Skin of body (tissue), 2 donors: ENCODE measurements around the gene SCN5A. TPM values are rescaled to one million over a fixed set of nuclear protein-coding genes. Genes with fewer than 3 reads are reported as not detected.

Source experiments
- DNase-seq: peaks from one replicate; lab custom pipeline; 2025; lab: John Stamatoyannopoulos, UW
- total RNA-seq: library from RNA; depleted of rRNA; stranded (reverse); fragments of >200 nt; gene quantifications from one replicate; pipeline ENCODE4 v1.2.3, GENCODE V29; 2014

SCN5A gene
- total RNA-seq, 1 donor from 2014 or later, result 0.39 TPM

DNA sequence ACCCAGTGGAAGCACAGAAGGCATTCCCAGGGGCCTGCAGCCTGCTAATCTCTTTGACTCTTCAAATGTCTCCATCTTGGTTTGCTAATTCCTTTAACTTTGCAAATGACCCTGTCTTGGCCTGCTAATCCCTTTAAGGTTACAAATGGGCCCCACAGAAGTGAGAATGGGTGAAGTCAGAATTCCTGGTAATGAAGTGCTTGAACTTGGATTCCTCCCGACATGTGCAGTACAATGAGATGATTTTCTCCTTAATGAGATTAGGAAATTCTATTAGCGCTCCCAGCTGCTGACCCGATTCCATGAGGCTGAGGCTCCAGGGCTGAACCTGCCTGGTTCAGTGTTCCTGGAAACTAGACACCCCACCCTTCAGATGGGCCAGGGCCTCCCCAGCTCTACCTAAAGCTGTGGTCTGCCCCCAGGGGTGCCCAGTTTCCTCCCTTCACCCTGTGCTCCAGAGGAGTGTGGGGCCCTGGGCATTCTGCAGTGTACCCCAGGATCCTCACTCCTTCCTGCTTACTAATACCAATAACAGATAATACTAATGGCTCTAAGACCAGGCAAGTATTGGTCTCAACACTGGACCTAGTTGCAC is 47.4 kb downstream of the SCN5A start:
- DNase-seq, result no peak

DNA sequence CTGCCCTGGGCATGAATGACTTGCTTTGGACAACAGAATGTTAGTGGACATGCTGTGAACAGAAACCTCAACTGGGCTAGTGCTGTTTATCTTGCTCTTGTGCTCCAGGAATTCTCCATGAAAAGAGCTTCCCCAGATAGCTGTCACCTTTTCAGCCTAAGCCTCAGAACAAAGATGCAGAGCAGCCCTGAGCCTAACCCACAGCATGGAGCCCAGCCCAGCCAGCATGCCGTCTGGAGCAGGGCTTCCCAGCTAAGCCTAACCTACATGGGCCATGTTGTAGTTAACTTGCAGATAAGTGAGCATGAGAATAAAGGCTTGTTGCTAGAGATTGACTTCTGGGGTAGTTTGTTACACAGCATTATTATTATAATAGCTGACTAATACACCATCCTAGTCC is 48.9 kb downstream of the SCN5A start:
- DNase-seq, result no peak

DNA sequence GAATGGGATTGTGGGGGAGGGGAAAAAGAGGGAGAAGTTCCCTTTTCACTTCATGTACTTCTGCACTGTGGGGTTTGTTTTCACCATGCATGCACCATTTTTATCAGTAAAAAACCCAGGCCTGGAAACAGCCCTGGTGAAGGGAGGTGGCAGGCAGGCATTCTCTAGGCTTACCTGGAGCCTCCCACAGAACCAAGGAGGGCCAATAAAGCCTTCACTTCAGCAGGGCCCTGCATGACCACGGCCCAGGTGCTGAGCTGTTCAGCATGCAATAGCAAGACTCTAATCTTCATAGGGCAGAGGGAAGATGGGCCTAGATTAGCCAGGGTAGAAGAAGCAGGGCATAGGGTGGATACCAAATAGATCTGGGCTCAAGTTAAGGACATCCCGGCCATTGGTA is 49.6 kb downstream of the SCN5A start:
- no peak for DNase-seq

DNA sequence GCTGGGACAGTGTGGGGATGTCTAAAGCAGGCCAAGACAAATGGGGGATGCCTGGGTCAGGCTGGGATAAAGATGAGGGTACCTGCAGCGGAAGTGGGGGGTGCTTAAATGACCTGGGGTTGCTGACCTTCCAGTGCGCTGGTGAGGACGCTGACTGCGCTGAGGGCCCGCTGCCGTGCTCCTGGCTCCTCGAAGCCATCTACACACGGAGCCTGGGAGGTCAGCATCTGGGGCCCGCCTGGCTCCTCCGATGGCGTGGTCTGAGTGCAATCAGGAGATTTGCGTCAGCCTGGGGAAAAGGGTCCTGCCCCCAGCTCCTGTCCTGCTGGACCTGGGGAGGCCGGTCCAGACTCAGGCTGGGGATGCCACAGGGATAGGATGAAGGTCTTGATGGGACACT is 50.7 kb downstream of the SCN5A start:
- DNase-seq, result no peak

DNA sequence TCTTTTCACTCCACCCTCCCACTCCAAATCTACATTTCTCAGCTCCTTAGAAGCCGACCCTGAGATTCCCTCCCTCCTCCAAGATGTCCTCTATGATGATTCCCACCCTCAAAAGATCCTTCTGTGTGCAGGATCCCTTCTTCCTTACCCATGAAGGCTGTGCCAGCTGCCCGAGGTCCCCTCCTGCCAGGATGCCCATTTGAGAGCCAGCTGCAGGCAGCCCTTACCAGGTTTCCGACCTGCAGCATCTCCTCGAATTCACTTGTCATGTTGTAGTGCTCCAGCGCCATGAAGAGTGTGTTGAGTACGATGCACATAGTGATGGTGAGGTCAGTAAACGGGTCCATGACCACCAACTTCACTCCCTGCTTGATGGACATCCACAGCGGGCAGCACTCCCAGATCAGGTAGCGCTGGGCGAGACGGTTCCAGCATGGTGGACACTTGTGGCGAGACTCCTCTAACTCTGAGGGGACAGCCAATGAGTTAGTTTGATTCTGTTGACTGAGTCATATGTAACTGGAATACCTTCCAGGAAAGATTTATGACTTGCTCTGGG is 51.9 kb downstream of the SCN5A start:
- no peak for DNase-seq

DNA sequence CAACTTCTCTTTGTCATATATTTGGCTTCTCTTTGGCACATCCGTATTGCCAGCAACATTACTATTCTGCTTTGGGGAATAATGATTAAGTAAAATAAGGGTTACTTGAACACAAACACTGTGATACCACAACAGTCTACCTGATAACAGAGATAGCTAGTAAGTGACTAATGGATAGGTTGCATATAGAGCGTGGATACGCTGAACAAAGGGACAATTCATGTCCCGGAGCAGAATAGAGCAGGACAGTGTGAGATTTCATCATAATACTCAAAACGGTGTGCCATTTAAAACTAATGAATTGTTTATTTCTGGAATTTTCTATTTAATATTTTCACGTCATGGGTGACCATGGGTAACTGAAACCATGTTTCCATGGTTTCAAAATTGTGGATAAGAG is 54.1 kb downstream of the SCN5A start:
- DNase-seq, result no peak

DNA sequence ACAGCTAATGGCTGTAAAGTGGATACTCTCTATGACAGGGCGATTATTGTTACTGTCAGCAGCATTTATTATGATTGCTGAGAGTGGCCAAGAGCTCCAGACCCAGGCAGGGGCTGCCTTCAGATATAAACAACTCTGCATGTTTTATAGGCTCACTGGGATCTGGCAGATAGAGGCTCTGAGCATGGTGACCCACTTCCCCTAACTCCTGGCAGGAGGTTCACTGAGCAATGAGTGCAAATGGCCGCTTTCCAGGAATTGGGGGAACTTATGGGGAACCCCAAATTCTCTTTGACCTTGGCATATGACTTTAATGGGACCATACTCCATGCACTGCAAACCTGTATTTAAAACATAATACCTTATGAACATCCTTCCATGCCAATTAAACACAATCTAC is 59.0 kb downstream of the SCN5A start:
- DNase-seq, result no peak

DNA sequence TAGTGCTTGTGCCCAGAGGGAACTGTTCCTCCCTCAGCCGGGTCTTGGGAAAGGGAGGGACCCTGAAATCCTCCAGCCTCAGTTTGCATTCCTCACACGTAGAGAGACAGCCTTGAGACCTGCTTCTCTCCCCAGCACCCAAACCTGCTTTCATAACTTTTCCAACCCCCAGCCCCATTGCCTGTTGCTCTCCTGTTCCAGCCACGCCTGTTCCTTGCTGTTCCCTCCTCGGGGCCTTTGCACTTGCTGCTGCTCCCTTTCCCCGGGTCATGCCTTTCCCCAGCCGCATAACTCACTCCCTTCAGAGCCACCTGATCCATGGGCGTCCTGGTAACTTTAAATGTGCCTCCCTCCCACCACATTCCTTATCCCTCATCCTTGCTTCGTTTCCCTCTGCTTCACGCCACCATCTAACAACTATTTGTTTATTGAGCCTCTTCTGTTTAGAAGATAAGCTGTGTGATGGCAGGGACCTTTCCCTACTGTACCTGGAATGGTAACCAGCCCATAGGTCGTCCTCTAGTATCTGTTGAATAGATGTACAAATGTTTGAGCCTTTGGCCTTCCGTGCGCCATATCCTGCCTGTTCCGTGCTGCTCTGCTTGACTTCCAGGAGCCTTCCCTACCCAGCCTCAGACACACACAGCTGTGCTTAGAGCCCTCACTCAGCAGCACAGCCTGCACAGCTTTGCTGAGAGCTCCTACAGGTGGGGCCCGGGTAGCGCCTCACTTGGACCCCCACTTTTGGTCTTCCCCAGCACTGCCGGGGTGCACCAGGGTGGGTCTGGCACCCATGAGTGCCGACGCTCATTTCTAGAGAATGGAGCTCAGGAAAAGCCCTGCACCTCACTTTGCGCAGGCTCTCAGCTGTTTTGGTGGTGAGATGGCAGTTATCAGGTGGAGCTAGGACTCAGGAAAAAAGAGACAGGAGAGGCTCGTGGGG is 60.2 kb downstream of the SCN5A start:
- no peak for DNase-seq

DNA sequence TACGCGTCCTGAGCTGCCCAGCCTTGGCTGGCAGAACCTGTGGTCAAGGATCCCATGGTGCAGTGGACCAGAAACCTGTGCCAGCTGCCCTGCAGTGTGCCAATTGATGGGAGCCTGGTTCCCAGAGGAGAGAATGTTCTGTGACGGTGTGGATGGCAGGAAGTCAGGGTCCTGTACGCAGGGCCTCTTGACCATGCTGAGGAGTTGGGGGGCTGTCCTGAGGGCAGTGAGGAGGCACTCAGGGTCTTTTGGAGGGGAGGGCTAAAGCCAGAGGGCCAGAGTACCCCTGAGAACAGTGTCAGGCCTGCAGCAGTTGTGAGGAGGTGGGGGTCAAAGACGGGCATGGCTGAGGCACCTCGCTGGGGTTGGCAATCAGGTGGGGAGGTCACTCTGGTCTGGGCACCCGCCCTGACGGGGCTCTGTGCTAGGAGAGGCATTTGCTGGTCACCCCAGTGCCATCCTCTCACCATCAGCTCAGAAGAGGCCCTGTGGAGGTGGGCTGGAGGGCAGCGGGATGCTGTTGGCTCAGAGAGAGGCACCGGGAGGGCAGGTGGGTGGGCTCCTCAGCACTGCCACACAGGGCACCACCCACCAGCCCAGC is 61.0 kb downstream of the SCN5A start:
- DNase-seq, result no peak

DNA sequence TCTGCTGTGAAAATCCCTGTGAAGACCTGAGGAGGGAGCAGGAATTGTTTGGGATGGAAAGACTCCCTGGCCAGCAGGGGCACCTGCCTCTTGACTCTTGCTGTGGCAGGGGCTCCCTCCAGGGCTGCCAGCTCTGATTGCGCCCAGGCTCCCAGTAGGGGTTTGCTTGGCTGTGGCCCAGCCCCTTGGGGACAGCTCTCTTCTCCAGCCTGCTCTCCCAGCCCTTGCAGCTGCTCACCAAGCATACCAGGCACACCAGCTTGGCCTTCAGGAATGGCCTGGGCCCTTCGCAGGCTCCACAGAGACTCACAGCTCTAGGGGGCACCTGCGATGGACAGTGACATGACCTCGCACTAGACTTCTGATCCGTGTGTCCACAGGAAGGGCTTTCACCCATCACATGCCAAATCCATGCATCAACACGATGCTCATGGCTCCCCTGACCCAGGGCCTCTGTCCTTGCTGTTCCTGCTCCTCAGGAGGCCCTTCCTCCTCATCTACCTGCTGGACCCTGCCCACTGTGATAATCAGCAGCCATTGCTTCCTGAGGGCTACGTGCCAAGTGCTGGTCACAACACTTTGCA is 61.8 kb downstream of the SCN5A start:
- DNase-seq, result no peak

DNA sequence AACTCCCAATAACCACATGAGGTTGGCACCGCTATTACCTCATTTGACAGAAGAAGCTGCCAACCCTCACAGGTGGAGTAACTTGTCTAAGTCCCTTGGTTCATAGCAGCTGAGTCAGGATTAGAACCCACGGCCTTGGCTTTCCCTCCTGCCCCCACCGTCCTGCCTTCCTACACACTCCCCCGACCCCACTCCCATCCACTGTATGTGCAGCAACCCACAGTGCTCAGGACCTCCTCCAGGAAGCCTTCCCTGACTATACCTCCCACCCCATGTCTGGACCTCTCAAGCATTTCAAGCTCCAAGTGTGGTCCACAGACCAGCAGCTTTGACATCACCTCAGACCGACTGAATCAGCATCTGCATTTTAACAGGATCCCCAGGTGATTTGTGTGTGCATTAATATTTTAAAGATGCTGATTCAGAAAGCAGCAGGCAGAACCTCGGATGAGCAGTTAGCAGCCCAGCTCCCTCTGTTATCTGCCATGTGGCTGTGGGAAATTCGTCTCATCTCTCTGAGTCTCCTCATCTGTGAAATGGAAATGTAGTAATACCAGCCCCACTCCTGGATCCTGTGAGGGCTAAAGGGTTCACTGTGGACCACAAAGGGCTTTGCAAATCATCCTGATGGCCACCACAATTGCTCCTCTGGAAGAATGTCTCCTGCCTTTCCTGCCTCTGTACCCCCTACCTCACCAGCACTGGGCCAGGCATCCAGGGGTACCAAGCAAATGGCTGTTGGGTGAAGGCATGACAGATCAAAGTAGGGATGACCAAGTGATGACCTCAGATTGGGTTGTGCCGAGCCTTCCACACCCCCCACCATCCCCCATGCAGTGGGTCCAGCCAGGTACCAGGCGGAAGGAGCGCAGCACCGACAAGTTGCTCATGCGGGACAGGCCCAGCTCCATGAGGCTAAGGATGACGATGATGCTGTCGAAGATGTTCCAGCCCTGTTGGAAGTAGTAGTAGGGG is 62.7 kb downstream of the SCN5A start:
- no peak for DNase-seq

DNA sequence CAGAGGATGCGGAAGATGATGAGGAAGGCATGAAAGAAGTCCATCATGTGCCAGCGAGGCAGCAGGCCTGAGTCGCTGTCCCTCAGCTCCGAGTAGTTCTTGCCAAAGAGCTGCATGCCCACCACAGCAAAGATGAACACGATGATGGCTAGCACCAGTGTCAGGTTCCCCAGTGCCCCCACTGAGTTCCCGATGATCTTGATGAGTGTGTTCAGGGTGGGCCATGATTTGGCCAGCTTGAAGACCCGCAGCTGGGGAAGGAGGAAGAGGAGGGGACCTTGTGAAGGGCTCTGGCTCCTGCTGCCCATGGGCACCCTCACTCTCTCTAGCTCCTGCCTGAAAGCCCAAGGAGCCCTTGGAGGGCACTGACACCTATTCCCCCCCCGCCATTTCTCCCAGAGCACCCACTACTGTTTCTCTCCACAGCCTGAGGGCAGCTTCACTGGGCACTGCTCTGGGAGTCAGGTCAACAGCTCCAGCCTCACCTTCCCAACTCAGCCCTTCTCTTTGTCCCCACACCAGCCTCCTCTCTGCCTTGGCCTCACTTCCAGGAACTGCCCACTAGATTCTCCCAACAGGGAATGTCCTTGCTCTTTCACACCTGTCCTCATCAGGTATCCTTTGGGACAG is 63.6 kb downstream of the SCN5A start:
- DNase-seq, result no peak

DNA sequence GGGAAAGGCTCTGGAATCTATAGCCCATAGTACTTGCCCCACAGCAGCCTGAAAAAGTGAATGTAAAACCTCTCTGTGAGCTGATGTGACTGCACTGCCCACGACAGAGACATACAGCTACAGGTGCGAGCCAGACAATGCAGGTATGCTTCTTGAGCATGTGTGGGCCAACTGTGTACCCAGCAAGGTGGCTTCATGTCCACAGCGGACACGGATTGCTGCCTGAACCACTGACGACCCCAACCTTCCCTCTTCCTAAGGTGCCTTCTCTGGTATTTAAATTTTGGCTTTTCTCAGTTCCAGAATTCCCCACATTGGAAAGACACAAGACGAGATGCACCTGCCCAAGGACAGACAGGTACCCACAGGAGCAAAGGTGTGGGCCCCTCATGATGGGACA is 65.8 kb downstream of the SCN5A start:
- DNase-seq, result no peak

DNA sequence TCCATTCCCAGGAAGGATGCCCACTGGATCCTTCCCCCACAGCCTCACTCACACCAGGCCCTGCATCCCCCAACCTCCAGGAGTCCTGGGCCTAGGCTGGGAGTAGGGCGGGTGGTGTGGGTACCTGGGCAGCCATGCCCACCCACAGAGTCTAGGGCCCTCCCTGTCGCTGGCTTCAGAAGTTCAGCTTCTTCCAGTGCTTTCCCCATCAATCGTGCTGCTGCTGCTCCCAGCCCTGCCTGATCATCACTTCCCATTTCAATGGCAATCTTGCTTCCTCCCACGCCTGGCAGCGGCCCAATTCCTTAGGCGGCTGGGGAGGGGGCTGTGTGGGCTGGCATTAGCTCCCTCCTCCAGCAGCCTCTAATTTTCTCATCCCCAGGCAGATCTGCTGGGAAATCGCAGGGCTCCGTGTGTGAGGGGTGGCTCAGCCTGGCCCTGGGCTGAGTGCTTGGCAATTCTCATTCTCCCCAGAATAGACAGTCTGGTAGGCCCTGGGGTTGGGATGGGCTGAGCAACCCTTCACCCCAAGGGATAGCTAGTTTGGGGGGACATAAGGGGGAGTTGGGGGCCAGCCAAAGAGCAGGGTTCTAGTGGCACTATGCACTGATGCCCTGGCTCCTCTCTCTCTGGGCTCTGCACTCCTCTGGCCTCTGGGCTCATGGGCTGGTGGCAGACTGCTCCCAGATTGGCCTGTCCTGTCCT is 66.4 kb downstream of the SCN5A start:
- DNase-seq, result no peak

DNA sequence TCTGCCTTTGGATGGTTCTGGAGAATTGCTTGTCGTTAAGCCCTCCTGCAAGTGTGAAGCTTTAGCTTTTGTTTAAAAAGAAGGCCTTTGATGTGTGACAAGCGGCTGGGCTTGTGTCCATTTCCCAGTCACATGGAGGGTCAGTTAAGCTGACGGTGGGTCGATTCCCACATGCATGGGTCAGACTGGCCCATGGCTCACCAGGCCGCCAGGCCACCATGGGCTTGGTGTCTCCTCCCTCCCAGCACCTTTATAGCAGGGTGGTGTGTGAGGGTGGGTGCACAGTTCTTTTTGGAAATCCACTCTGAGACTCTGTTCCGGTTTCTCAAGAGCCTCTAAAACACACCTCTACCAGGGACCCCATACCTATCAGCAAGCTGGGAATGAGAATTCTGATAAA is 67.2 kb downstream of the SCN5A start:
- no peak for DNase-seq

DNA sequence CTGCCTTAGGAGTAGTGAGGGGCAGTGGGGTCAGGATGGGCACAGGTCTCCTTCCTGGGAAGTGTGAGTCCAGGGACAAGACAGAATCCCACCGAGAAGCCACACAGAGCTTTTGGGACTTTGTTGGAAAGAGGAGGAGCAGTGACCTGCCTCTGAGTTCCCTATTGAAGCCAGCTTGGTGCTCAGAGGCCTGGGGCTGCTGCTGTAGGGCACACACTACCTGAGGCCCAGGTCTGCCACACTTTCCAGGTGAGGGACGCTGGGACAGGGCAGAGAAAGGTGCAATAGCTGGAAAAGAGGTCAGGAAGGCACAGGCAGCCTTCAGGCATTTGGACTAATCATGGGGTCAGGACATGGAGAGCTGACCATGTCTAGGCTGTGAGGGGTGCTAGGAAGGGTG is 67.7 kb downstream of the SCN5A start:
- no peak for DNase-seq

DNA sequence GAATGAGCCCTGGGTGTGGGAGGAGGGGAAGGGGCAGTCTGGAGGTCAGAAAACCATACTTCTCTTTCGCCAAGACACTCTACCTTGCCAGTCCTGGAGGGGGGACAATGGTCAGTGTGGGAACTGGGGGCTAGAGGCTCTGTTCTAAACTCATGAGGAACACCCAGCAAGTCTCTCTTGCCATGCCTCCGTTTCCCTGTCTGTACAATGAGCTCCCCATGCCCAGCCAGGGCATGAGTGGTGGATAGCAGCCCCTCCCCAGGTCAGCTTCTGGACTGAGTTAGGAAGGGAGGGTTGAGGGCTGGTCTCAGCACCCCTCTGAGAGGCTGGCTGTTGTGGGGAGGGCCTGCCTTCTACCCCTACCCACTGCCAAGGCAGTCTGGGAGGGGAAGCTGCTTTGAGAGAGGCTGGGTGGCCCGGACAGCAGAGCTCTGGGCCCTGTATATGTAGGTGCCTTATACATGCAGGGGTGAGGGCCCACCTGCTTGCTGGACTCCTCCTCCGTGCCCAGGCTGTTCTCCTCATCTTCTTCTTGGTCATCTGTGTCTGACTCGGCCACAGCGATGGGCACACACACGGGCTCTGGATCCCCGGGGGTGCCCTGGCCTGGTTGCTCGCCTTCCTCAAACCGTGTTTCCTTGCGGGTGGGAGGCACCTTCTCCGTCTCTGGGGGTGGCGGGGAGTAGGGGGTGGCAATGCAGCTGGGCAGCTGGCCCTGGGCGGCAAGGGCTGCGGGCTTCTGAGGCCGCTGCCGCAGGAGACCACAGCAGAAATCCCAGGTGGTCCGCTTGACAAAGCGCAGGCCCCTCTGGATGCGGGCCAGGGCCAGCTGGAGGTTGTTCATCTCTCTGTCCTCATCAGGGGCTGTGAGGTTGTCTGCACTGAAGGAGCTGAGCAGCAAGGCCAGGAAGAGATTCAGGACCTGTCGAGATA is 68.8 kb downstream of the SCN5A start:
- DNase-seq, result no peak
